Measurements from ENCODE around the gene SLC35A1.
"Not testable (repeated sequence)": the region's sequence is repeated elsewhere in the genome, so short reads cannot be mapped to it uniquely, and the experiment has no call there.

SLC35A1 gene

GRCh38 chr6:87472525-87473418 lies at the start of gene SLC35A1:
SLC35A1 (plus strand) TSS chr6:87472974; CDS start chr6:87473004, 30 bp downstream.
- DNase-seq (ENCODE audit: low read depth) = peak; percentile 37

- no peak for DNase-seq (ENCODE audit: low read depth)
Measured at GRCh38 chr6:87426789-87427188, 46.0 kb upstream of the SLC35A1 start.

- DNase-seq (ENCODE audit: low read depth) = no peak
Measured at GRCh38 chr6:87430499-87430898, 42.3 kb upstream of the SLC35A1 start.

GRCh38 chr6:87431263-87431662 lies 41.5 kb upstream of the SLC35A1 start:
- no peak for DNase-seq (ENCODE audit: low read depth)

- DNase-seq (ENCODE audit: low read depth) = peak; percentile 11
Measured at GRCh38 chr6:87436435-87436834, 36.3 kb upstream of the SLC35A1 start.

- no peak for DNase-seq (ENCODE audit: low read depth)
Measured at GRCh38 chr6:87441711-87442110, 31.1 kb upstream of the SLC35A1 start.

GRCh38 chr6:87444362-87444761 lies 28.4 kb upstream of the SLC35A1 start:
- DNase-seq (ENCODE audit: low read depth) = no peak

GRCh38 chr6:87465051-87465450 lies 7.7 kb upstream of the SLC35A1 start:
- no peak for DNase-seq (ENCODE audit: low read depth)

GRCh38 chr6:87473419-87473903 lies 687 bp downstream of the SLC35A1 start:
- peak; percentile 15 for DNase-seq (ENCODE audit: low read depth)

- no peak for DNase-seq (ENCODE audit: low read depth)
Measured at GRCh38 chr6:87481931-87482330, 9.2 kb downstream of the SLC35A1 start.

- DNase-seq (ENCODE audit: low read depth) = no peak
Measured at GRCh38 chr6:87482366-87482765, 9.6 kb downstream of the SLC35A1 start.

GRCh38 chr6:87483929-87484328 lies 11.2 kb downstream of the SLC35A1 start:
- peak; percentile 27 for DNase-seq (ENCODE audit: low read depth)

GRCh38 chr6:87484491-87484890 lies 11.7 kb downstream of the SLC35A1 start:
- no peak for DNase-seq (ENCODE audit: low read depth)

- DNase-seq (ENCODE audit: low read depth) = no peak
Measured at GRCh38 chr6:87487555-87487954, 14.8 kb downstream of the SLC35A1 start.

- DNase-seq (ENCODE audit: low read depth) = not testable (repeated sequence)
Measured at GRCh38 chr6:87489326-87489725, 16.6 kb downstream of the SLC35A1 start.

GRCh38 chr6:87494761-87495422 lies 22.1 kb downstream of the SLC35A1 start:
- DNase-seq (ENCODE audit: low read depth) = no peak

- DNase-seq (ENCODE audit: low read depth) = no peak
Measured at GRCh38 chr6:87498048-87498447, 25.3 kb downstream of the SLC35A1 start.

- DNase-seq (ENCODE audit: low read depth) = no peak
Measured at GRCh38 chr6:87501809-87502572, 29.2 kb downstream of the SLC35A1 start.

GRCh38 chr6:87504441-87504840 lies 31.7 kb downstream of the SLC35A1 start:
- DNase-seq (ENCODE audit: low read depth) = no peak

- no peak for DNase-seq (ENCODE audit: low read depth)
Measured at GRCh38 chr6:87514831-87515230, 42.1 kb downstream of the SLC35A1 start.

GRCh38 chr6:87518453-87518852 lies 45.7 kb downstream of the SLC35A1 start:
- DNase-seq (ENCODE audit: low read depth) = no peak

GRCh38 chr6:87522686-87523085 lies 49.9 kb downstream of the SLC35A1 start:
- DNase-seq (ENCODE audit: low read depth) = no peak

All from non-pigmented ciliary epithelial cell (primary cell).